Epithelial cell of proximal tubule (primary cell): ENCODE data around the gene KDM3B. TPM values are rescaled to one million over a fixed set of nuclear protein-coding genes. Genes with fewer than 3 reads are reported as not detected.

Experiments
- DNase-seq: peaks from one replicate; pipeline ENCODE4 v3.0.0-alpha.2; 2011; ENCODE audit warnings: low read depth
- H3K4me3 ChIP-seq: 2 replicates; pipeline ENCODE4 v1.5.1; 2011; ENCODE audit warnings: low read depth, mild to moderate bottlenecking, low read length
- total RNA-seq: library from RNA; depleted of rRNA; stranded (reverse); fragments of >200 nt; gene quantifications from 2 replicates; pipeline ENCODE4 v1.2.3, GENCODE V29; 2015
- TF ChIP-seq, protein P1 (sequence below): conservative IDR thresholded peaks from 2 replicates; pipeline ENCODE4 v1.5.1; 2012; ENCODE audit warnings: low read depth, mild to moderate bottlenecking, low read length

Gene KDM3B
- total RNA-seq, 1 donor from 2014 or later: 40.2 TPM

DNA sequence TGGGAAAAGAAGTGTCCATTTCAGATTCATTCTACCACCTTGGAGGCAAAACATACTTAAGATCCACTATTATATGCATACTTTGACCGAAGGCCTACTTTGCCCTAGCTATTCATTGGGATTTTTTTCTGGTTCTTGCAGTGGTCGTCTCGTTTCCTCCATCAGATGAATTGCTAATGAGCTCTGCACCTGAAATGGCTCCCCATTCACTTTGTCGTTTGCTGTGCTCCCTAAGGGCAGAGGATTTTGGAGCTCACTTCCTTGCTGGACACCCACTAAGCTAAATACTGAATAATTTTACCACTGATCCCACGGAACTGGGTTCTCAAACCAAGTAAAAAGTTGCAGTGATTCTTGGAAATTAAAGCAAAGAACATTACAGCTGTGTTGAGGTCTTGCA lies 1.9 kb downstream of the KDM3B start:
- peak overlapping the region; percentile 95 for H3K4me3 ChIP-seq
- no peak for DNase-seq
- TF ChIP-seq, protein P1, sequence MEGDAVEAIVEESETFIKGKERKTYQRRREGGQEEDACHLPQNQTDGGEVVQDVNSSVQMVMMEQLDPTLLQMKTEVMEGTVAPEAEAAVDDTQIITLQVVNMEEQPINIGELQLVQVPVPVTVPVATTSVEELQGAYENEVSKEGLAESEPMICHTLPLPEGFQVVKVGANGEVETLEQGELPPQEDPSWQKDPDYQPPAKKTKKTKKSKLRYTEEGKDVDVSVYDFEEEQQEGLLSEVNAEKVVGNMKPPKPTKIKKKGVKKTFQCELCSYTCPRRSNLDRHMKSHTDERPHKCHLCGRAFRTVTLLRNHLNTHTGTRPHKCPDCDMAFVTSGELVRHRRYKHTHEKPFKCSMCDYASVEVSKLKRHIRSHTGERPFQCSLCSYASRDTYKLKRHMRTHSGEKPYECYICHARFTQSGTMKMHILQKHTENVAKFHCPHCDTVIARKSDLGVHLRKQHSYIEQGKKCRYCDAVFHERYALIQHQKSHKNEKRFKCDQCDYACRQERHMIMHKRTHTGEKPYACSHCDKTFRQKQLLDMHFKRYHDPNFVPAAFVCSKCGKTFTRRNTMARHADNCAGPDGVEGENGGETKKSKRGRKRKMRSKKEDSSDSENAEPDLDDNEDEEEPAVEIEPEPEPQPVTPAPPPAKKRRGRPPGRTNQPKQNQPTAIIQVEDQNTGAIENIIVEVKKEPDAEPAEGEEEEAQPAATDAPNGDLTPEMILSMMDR: no peak

DNA sequence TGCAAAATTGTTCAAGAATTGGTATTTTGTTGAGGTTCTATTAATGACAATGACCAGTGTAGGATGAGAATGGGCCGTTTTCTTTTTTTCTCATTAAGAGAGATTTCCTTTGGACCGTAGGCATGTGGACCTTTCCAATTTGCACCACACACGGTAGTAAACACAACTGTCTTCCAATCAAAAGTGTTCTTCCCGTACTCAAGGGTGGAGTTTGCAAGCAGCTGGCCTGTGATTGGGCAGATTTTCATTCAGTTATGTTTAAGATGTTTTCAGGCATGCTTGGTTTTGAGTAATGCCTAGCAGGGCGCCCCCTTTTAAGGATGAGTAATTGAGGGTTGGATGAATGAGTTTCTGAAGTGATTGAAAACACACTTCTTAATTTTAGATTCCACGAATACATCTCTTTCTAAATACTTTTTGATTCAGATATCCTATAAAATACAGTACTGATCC lies 2.5 kb downstream of the KDM3B start:
- H3K4me3 ChIP-seq: peak overlapping the region; percentile 95
- peak; percentile 74 for DNase-seq
- TF ChIP-seq, protein P1: peak; percentile 31

DNA sequence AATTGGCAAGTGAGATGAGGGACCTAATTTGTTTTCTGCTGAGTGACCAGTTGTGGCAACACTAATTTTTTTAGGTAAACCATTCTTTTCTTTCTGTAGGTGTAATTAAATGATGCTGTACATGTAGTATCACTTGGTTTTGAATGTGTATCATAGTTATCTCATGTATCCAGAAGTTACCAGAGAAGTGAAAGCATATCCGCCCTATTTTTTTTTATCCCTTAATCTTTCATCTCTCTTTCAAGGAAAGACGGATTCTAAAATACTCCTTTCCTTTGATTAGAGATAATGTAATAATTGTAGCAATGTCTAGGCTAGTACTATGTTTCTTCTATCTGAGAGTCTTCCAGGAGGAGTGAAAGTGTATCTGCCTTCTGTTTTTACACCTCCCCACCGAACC lies 7.1 kb downstream of the KDM3B start:
- TF ChIP-seq, protein P1: no peak
- DNase-seq: no peak
- no peak overlapping the region for H3K4me3 ChIP-seq

DNA sequence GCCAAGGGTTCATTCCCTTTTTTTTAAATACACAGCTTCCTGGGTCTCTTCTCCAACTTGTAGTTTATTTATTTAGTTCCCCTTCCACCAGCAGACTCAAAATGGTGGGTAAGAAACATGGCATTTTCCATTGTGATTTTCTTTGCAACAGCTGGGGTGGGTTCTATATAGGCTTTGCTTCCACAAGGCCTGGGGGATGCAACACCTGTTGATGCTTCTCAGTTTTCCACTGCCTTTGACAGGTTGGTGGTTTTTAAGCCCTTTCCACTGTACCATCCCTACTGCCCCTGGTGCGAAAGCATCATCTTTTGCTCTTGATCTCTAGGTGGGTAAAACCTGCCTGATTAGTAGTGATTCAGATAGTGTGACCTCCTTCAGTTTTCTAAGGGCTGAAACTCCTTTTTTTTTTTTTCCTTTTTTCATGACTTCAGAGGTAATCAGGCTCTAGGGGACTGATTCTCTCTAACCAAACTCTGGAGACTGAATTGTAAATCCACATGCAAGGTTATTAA lies 8.5 kb downstream of the KDM3B start:
- no peak for DNase-seq
- H3K4me3 ChIP-seq: no peak overlapping the region
- TF ChIP-seq, protein P1: no peak

DNA sequence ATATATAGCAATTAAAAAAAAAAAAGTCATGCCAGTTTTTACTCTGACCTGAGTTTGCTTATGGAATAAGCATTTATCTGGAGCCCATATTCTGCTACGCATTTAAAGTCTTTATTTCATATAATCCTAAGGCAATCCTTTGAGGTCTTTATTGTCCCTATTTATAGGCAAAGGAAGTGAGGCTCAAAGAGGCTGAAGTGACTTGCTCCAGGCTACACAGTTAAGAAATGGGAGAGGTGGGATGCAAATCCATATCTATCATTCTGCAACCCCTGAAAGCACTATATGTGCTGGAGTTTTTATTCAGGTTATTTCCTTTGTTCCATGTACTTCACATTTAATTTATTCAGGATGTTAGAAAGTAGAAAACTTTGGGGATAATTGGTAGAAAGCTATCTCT lies 12.1 kb downstream of the KDM3B start:
- H3K4me3 ChIP-seq: no peak overlapping the region
- DNase-seq: no peak
- TF ChIP-seq, protein P1: no peak

DNA sequence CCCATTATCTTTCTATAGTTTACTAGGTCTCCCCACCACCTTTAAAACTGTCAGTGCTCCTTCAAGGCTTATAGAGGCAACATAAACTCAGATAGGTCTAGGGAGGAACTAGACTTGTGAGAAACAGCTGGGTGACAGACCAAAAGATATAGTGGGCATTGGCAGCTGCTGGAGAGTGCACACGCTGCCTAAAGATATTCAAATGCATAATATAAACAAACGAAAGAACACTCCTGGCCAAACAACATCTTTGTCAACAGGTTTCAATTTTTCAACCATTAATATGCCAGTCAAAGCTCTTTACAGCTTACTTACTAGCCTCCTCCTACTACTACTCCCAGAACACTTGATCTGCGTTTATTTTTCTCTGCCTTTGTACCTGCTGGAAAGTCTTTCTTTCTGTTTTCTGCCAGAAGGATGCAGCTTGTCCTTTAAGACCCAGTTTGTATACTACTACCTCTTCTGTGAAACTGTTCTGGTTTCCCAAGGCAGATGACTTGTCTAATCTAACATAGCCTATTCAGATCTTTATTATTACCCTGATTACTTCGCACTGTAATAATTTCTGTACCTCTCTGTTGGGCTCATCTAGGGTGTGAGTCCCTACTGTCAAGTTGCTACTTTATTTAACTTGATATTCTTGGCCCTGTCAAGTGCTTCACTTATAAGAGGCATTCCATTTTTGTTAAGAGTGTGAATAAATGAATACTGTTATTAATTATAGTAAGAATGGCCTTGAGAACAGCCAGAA lies 14.3 kb downstream of the KDM3B start:
- DNase-seq: no peak
- TF ChIP-seq, protein P1: no peak
- no peak overlapping the region for H3K4me3 ChIP-seq

DNA sequence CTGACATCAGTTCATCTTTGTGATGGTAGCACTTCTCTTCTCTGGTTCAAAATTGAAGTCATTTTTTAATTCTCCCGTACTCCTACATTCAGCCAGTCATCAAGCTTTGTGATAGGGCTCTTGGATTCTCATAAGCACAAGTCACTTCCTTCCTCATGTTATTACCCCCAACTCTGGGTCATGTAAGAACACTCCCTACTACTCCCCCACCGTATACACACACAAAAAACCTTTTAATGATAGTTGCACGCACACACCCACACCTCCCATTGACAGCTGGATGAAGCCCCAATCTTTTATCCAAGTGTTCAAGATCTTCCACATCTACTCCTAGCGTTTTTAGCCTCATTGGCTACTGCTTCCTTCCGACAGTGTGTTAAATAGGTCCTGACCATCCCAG lies 16.8 kb downstream of the KDM3B start:
- DNase-seq: no peak
- TF ChIP-seq, protein P1: no peak
- H3K4me3 ChIP-seq: no peak overlapping the region
